Mesothelial cell of epicardium (in vitro differentiated cells): ENCODE measurements around the gene SLC1A4. TPM values are rescaled to one million over a fixed set of nuclear protein-coding genes. Genes with fewer than 3 reads are reported as not detected.

ENCODE experiments used
- DNase-seq, 2 experiments: peaks; one replicate each; pipeline ENCODE4 v3.0.0; 2021; ENCODE audit warnings: low spot score in 2 of 2; ENCODE audit not compliant: unreplicated experiment in 2 of 2
- H3K27ac Mint-ChIP-seq: 2 replicates; pipeline ENCODE4 v1.8.0; 2021; ENCODE audit warnings: mixed read lengths
- H3K27me3 Mint-ChIP-seq: 2 replicates; pipeline ENCODE4 v1.8.0; 2021; ENCODE audit warnings: low read depth, mixed read lengths
- H3K36me3 Mint-ChIP-seq: 2 replicates; pipeline ENCODE4 v1.8.0; 2021; ENCODE audit warnings: mixed read lengths
- H3K4me1 Mint-ChIP-seq: 2 replicates; pipeline ENCODE4 v1.8.0; 2021; ENCODE audit warnings: mixed read lengths
- H3K4me3 Mint-ChIP-seq: 2 replicates; pipeline ENCODE4 v1.8.0; 2021; ENCODE audit warnings: mild to moderate bottlenecking, moderate library complexity, mixed read lengths
- H3K9me3 Mint-ChIP-seq: 2 replicates; pipeline ENCODE4 v1.8.0; 2021; ENCODE audit warnings: mixed read lengths
- CTCF ChIP-seq: fragments of 200-600 bp; sonication (generic); IDR thresholded peaks from one replicate; pipeline ENCODE4 v1.5.0; 2021; ENCODE audit warnings: antibody characterized with exemption; ENCODE audit not compliant: unreplicated experiment
- total RNA-seq: library from RNA; stranded (reverse); gene quantifications from 3 replicates; pipeline ENCODE4 v1.2.1, GENCODE V29; 2021

Gene SLC1A4
- total RNA-seq, 1 donor from 2014 or later: 5.3 TPM

GRCh38 chr2:64944484-64944883, 44.7 kb upstream of the SLC1A4 start:
- no peak for TF ChIP-seq CTCF
- Mint-ChIP-seq H3K27ac (no peak overlapping the region), H3K9me3 (no peaks in the 10 kb centered on the region), H3K36me3 (no peaks in the 10 kb centered on the region), H3K4me3 (no peak overlapping the region), H3K4me1 (peaks cover 10% of the 10 kb centered on the region), H3K27me3 (peaks cover 12% of the 10 kb centered on the region)
- no peak for DNase-seq

GRCh38 chr2:64945973-64946768, 43.0 kb upstream of the SLC1A4 start:
- no peak overlapping the region for H3K4me3 Mint-ChIP-seq
- no peak for DNase-seq
- no peaks in the 10 kb centered on the region for H3K9me3 Mint-ChIP-seq
- no peak overlapping the region for H3K27ac Mint-ChIP-seq
- TF ChIP-seq CTCF: no peak
- H3K36me3 Mint-ChIP-seq: no peaks in the 10 kb centered on the region
- peaks cover 10% of the 10 kb centered on the region for H3K4me1 Mint-ChIP-seq
- H3K27me3 Mint-ChIP-seq: peaks cover 10% of the 10 kb centered on the region

DNA sequence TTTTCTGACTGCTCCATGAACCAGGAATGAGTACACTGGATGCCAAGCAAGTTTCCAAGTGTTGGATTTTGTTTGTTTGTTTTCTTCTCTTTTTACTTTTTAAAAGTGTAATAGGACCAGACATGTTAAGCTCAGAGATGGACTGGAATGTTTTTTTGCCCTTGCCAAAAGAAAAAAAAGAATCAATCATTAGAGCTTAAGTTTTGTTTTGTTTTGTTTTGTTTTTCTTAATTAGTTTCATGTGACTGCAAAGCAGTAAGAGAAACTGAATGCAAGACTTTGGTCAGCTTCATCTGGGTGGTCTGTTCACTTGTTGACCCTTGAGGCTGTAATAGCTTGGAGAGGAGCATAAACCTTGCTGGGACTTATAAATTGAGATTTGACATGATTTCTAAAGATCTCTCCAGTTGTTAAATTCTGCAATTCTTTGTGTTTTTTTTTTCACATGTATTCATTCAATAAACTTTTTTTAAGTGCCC, 42.4 kb upstream of the SLC1A4 start:
- H3K4me1 Mint-ChIP-seq: peaks cover 10% of the 10 kb centered on the region
- H3K4me3 Mint-ChIP-seq: no peak overlapping the region
- H3K9me3 Mint-ChIP-seq: no peaks in the 10 kb centered on the region
- DNase-seq: no peak
- H3K27me3 Mint-ChIP-seq: peaks cover 10% of the 10 kb centered on the region
- TF ChIP-seq CTCF: no peak
- H3K36me3 Mint-ChIP-seq: no peaks in the 10 kb centered on the region
- H3K27ac Mint-ChIP-seq: no peak overlapping the region

GRCh38 chr2:64947885-64948284, 41.3 kb upstream of the SLC1A4 start:
- no peak for TF ChIP-seq CTCF
- no peak for DNase-seq
- H3K4me1 Mint-ChIP-seq: peaks cover 10% of the 10 kb centered on the region
- no peak overlapping the region for H3K27ac Mint-ChIP-seq
- no peaks in the 10 kb centered on the region for H3K36me3 Mint-ChIP-seq
- H3K27me3 Mint-ChIP-seq: peaks cover 2% of the 10 kb centered on the region
- no peak overlapping the region for H3K4me3 Mint-ChIP-seq
- H3K9me3 Mint-ChIP-seq: no peaks in the 10 kb centered on the region

- peaks cover 10% of the 10 kb centered on the region for H3K4me1 Mint-ChIP-seq
These were observed 38.7 kb upstream of the SLC1A4 start for GRCh38 chr2:64950226-64951160.

More at GRCh38 chr2:64950226-64951160, 38.7 kb upstream of the SLC1A4 start:
- DNase-seq: no peak
- Mint-ChIP-seq H3K36me3 (peaks cover 1% of the 10 kb centered on the region), H3K4me3 (no peak overlapping the region), H3K27me3 (no peaks in the 10 kb centered on the region), H3K27ac (no peak overlapping the region), H3K9me3 (peaks cover 8% of the 10 kb centered on the region)
- no peak for TF ChIP-seq CTCF
